H1 (cell line): ENCODE measurements around the gene HOXB13. TPM values are rescaled to one million over a fixed set of nuclear protein-coding genes. Genes with fewer than 3 reads are reported as not detected.

Source experiments
- CHD7 ChIP-seq: fragments of 300-600 bp; sonication (generic); IDR thresholded peaks from 2 replicates; pipeline ENCODE4 v1.7.1; 2012; ENCODE audit warnings: low read length, moderate library complexity, mild to moderate bottlenecking, inconsistent platforms; ENCODE audit not compliant: insufficient replicate concordance
- MAX ChIP-seq: IDR thresholded peaks from 2 replicates; pipeline ENCODE4 v1.6.1; 2012; ENCODE audit warnings: inconsistent platforms
- polyA plus RNA-seq, 7 experiments: library from polyadenylated mRNA; depleted of rRNA in 3 of 7; stranded (reverse) in 5 of 7; unstranded in 2 of 7; fragments of >200 nt in 5 of 7; fragments of 200-250 nt in 2 of 7; gene quantifications; 1 replicate in 5 of 7; 2 replicates in 1 of 7; 4 replicates in 1 of 7; pipeline versions ENCODE4 v1.2.1 to v1.2.3, GENCODE V29; 2011 to 2013; ENCODE audit warnings: missing spikeins in 2 of 7, mixed read lengths in 2 of 7
- total RNA-seq: library from RNA; stranded (reverse); fragmentation: NEBNext Ultra II Directional; extraction: Animal tissue kit (Norgen Biotek cat#: 25700); gene quantifications from 2 replicates; pipeline ENCODE4 v1.2.1, GENCODE V29; 2021

The HOXB13 gene
- total and polyA plus RNA-seq, 2 of the 8 experiments (the other 6 are each of a cell fraction or from before 2014, with no cell fraction given), result not detected

- no peak for TF ChIP-seq CHD7
- TF ChIP-seq MAX, result no peak
Measured at GRCh38 chr17:48769009-48769675, 40.6 kb upstream of the HOXB13 start (continued).
